GM12872 (cell line): ENCODE measurements around the gene BCL6B.

ENCODE experiments used
- CTCF ChIP-seq: IDR thresholded peaks from 3 replicates; pipeline ENCODE4 v1.5.1; 2011; ENCODE audit warnings: low read depth, mild to moderate bottlenecking, low read length, moderate library complexity; ENCODE audit not compliant: insufficient read depth

Gene BCL6B

GRCh38 chr17:7067198-7067597 lies 44.3 kb downstream of the BCL6B start:
- TF ChIP-seq CTCF, result no peak

- TF ChIP-seq CTCF, result no peak
Measured at GRCh38 chr17:7068268-7068667, 45.4 kb downstream of the BCL6B start.

GRCh38 chr17:7070712-7071111 lies 47.9 kb downstream of the BCL6B start:
- TF ChIP-seq CTCF, result no peak

- TF ChIP-seq CTCF, result no peak
Measured at GRCh38 chr17:7072406-7072805, 49.6 kb downstream of the BCL6B start.

- no peak for TF ChIP-seq CTCF
Measured at GRCh38 chr17:7074931-7075330, 52.1 kb downstream of the BCL6B start.

GRCh38 chr17:7077911-7078546 lies 55.2 kb downstream of the BCL6B start:
- TF ChIP-seq CTCF, result no peak

GRCh38 chr17:7078711-7079110 lies 55.9 kb downstream of the BCL6B start:
- no peak for TF ChIP-seq CTCF
